ENCODE results near the gene LSAMP. TPM values are rescaled to one million over a fixed set of nuclear protein-coding genes. Genes with fewer than 3 reads are reported as not detected.
A peak's percentile ranks its signal among the peaks of the same experiment; 100 is the strongest.

LSAMP gene
- total RNA-seq, 1 donor from 2014 or later = 64.9 TPM

- Mint-ChIP-seq H3K4me1 (ENCODE audit: unreplicated experiment) (peaks cover 22% of the 10 kb centered on the region), H3K4me3 (no peak overlapping the region), H3K27me3 (no peaks in the 10 kb centered on the region), H3K27ac (no peak overlapping the region), H3K9me3 (peaks cover 6% of the 10 kb centered on the region), H3K36me3 (peaks cover 10% of the 10 kb centered on the region)
- TF ChIP-seq CTCF (conservative IDR thresholded peaks at IDR 0.05) = no peak
- no peak for DNase-seq (ENCODE audit: extremely low spot score, unreplicated experiment)
These were observed 21.9 kb downstream of the LSAMP start for GRCh38 chr3:116423374-116423773.

- peaks cover 27% of the 10 kb centered on the region for H3K4me1 Mint-ChIP-seq (ENCODE audit: unreplicated experiment)
- no peak for DNase-seq (ENCODE audit: extremely low spot score, unreplicated experiment)
- H3K27me3 Mint-ChIP-seq = no peaks in the 10 kb centered on the region
- no peak for TF ChIP-seq CTCF (conservative IDR thresholded peaks at IDR 0.05)
- H3K4me3 Mint-ChIP-seq = no peak overlapping the region
- H3K36me3 Mint-ChIP-seq = peaks cover 38% of the 10 kb centered on the region
- no peak overlapping the region for H3K27ac Mint-ChIP-seq
- H3K9me3 Mint-ChIP-seq = no peaks in the 10 kb centered on the region
These were observed 28.1 kb downstream of the LSAMP start for GRCh38 chr3:116417151-116417550.

GRCh38 chr3:116413319-116413718 lies 32.0 kb downstream of the LSAMP start:
- Mint-ChIP-seq H3K36me3 (peaks cover 29% of the 10 kb centered on the region), H3K27me3 (no peaks in the 10 kb centered on the region), H3K27ac (no peak overlapping the region), H3K9me3 (no peaks in the 10 kb centered on the region), H3K4me1 (ENCODE audit: unreplicated experiment) (peaks cover 28% of the 10 kb centered on the region), H3K4me3 (no peak overlapping the region)
- no peak for DNase-seq (ENCODE audit: extremely low spot score, unreplicated experiment)
- peak; percentile 64 for TF ChIP-seq CTCF (conservative IDR thresholded peaks at IDR 0.05)

- H3K4me3 Mint-ChIP-seq = no peak overlapping the region
- no peaks in the 10 kb centered on the region for H3K27me3 Mint-ChIP-seq
- peaks cover 7% of the 10 kb centered on the region for H3K4me1 Mint-ChIP-seq (ENCODE audit: unreplicated experiment)
These were observed 36.8 kb downstream of the LSAMP start for GRCh38 chr3:116408473-116408872.

GRCh38 chr3:116405231-116405630 lies 40.1 kb downstream of the LSAMP start:
- no peak for TF ChIP-seq CTCF (conservative IDR thresholded peaks at IDR 0.05)
- H3K36me3 Mint-ChIP-seq = no peaks in the 10 kb centered on the region
- no peak overlapping the region for H3K27ac Mint-ChIP-seq

More at GRCh38 chr3:116408473-116408872, 36.8 kb downstream of the LSAMP start:
- H3K9me3 Mint-ChIP-seq = no peaks in the 10 kb centered on the region
- TF ChIP-seq CTCF (conservative IDR thresholded peaks at IDR 0.05) = no peak
- H3K36me3 Mint-ChIP-seq = peaks cover 4% of the 10 kb centered on the region
- no peak for DNase-seq (ENCODE audit: extremely low spot score, unreplicated experiment)
- H3K27ac Mint-ChIP-seq = no peak overlapping the region

GRCh38 chr3:116399701-116400226 lies 45.5 kb downstream of the LSAMP start:
- DNase-seq (ENCODE audit: extremely low spot score, unreplicated experiment) = no peak
- no peak for TF ChIP-seq CTCF (conservative IDR thresholded peaks at IDR 0.05)
- Mint-ChIP-seq H3K9me3 (no peaks in the 10 kb centered on the region), H3K36me3 (no peaks in the 10 kb centered on the region), H3K4me1 (ENCODE audit: unreplicated experiment) (peaks cover 15% of the 10 kb centered on the region), H3K27ac (no peak overlapping the region), H3K4me3 (no peak overlapping the region), H3K27me3 (no peaks in the 10 kb centered on the region)

More at GRCh38 chr3:116405231-116405630, 40.1 kb downstream of the LSAMP start:
- no peak for DNase-seq (ENCODE audit: extremely low spot score, unreplicated experiment)
- Mint-ChIP-seq H3K27me3 (no peaks in the 10 kb centered on the region), H3K4me1 (ENCODE audit: unreplicated experiment) (no peaks in the 10 kb centered on the region), H3K4me3 (no peak overlapping the region), H3K9me3 (no peaks in the 10 kb centered on the region)

All from type B pancreatic cell (in vitro differentiated cells).